Measurements from ENCODE around the gene ZNF846.
"Not testable (repeated sequence)": the region's sequence is repeated elsewhere in the genome, so short reads cannot be mapped to it uniquely, and the experiment has no call there.

Gene ZNF846

DNA sequence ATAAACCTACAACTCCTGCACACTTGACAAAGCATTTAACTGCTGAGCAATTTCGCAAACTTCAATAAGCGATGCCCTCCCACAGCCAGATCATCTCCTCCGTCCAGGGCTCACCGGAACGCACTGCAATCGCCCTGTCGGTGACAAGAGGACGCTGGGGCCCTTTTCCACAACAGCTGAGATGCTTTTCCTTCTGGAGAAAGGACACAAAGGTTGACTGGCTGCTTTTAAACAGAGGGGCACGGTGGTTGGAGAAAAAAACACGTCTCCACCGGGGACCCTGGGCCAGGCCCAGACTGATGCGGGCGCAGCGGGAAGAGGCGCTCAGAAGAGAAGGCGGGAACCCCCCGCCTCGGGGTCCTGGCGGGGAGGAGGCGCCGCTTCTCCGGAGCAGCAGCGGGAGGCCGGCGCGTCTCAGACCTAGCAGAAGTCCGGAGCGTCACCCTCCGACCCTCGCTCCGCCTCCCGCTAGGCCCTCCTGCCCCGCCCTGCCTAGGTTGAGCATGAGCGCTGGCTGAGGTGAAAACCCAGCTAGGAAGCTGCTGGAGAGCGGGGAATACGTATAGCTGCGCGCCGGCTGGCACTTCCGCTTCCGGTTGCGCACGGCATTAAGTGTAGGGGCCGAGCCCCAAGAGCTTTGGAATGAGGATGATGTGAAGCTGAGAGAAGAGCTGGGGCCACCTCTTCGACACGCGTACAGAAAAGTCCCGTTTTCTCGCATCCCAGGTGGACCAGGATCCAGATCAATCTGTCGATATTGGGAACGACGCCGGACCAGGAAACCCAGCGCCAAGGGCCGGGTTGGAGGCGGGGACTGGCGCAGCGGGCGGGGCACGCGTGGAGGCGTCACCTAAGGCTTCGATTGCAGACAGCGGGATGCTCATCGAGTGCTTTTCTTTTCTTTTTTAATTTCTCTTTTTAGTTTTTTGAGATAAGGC, at the start of gene ZNF846:
TSS of gene ZNF846 (minus strand) at position 564 of the 938 bp plus-strand sequence. CDS start 3,788 bp downstream, outside the sequence.
- peak; percentile 86 to 92 for DNase-seq (ENCODE audit: low read depth in 1 of 2, low spot score in 1 of 2)

DNA sequence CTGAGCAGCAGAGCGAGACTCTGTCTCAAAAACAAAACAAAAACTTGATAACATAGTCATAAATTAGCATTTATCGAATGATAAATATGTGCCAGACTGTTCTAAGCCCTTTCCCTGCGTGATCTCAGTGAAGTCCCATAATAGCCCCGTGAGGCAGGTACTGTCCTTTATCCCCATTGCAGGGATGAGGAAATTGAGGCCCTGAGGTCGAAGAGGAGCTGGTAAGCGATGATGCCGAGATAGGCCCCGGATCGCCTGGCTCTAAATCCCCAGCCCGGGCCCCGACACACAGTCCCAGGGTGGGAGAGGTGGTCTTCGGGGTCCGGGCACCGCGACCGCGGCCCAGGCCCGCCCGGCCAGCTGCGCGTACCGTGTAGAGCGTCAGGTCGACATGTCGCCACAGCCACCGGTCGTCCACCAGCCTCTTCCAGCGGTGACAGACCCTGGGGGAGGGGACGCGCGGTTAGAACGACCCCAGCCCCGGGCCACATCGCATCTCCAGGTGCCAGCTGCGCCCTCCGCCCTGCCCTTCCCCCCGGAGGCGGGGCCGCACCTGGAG, 49.7 kb upstream of the ZNF846 start:
- DNase-seq (ENCODE audit: low read depth in 1 of 2, low spot score in 1 of 2), result no peak

DNA sequence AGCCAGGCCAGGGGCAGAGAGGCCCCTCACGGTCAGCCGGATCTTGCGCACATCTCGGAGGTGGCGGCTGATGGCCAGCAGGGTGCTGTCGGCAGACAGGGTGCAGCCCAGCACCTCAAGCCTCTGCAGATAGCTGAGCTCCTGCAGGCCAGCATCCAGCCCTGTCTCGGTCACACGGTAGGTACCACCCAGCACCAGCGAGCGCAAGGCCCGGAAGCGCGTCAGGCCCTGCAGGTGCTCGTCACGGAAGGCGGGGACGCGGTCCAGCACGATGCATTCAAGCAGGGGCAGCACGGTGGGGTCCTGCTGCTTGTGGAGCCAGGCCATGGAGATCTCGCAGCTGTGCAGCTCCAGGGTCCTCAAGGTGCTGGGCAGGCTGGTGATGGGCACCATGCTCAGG, 42.6 kb upstream of the ZNF846 start:
- no peak for DNase-seq (ENCODE audit: low read depth in 1 of 2, low spot score in 1 of 2)

DNA sequence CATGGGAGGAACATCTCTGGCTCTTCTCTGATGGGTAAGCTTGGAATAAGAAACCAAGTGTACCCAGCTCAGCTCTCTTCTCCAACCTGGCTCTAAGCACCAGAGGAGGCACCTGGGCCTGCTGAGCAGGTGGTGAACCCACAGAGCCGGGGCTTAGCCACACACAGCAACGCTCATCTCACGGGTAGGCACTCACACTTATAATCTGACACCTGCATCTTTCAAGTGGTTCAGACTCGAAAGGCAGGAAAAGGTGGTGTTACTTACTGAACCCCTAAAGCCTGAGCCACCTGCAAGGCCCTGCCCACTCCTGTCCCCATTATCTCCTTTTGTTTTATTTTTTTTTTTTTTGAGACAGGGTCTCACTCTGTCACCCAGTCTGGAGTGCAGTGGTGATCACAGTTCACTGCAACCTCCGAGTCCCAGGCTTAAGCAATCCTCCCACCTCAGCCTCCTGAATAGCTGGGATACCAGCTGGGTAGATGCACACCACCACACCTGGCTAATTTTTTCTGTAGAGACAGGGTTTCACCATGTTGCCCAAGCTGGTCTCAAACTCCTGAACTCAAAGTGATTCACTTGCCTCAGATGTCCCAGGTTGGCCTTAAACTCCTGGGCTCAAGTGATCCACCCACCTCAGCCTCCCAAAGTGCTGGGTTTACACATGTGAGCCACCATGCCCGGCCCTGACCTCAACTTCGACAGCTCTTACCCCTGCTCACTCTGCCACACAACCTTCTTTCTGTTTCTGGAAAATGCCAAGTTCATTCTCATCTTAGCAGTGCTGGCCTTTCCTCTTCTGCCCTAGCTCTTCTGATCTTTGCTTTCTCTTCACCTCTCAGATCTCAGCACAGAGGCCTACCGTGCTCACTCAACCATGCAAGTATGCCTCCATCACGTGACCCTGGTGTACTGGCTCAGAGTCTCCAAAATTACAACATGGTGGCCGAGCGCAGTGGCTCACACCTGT, 40.6 kb upstream of the ZNF846 start:
- no peak for DNase-seq (ENCODE audit: low read depth in 1 of 2, low spot score in 1 of 2)

DNA sequence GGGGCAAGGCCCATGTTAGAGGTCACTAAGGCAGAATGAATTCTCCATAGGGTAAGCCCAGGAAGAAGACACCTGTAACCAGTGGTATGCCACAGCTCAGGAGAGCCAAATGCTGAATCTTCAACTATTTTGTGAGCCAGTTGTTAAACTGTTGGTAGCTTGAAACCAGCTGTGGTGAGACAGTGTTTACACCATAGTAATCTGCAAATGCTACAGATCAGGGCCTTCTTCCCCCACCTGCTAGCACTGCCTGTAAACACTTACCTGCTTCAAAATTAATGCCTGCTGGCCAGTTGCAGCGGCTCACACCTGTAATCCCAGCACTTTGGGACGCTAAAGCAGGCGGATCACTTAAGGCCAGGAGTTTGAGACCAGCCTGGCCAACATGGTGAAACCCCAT, 38.3 kb upstream of the ZNF846 start:
- no peak for DNase-seq (ENCODE audit: low read depth in 1 of 2, low spot score in 1 of 2)

DNA sequence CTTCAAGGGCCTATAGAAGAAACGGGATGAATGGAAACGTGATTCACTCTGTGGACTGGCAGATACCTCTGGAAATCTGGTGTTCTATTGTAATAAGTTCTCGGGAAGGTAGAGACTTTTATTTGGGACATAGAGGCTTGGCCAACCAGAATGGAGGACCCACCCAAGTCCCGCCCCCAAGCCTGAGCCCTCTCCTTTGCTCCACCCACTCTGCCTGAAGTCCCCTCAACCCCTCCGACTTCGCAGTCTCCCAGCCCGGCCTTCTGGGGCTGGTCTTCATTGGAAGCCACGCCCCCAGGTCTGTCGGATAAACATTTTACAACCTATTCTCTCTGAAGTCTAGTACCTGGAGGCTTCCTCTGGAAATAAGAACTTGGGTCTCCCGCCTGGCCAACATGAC, 33.4 kb upstream of the ZNF846 start:
- no peak for DNase-seq (ENCODE audit: low read depth in 1 of 2, low spot score in 1 of 2)

DNA sequence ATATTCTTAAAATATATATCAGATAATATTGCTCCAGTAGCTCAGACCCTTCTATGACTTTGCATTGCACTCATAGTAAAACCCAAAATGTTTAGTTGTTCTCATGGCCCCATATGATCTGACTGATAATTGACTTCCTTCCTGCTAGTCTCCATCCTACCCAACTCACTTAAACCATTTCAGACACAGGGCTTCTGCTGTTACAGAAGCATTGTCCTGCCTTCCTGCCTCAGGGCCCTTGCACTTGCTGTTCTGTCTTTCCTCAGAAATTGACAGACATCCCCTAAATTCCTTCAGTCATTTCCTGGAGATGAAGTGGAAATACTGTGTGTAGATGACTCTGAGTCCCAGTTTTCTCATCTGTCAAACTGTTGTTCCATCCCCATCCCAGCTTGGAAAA, 30.6 kb upstream of the ZNF846 start:
- DNase-seq (ENCODE audit: low read depth in 1 of 2, low spot score in 1 of 2), result no peak

DNA sequence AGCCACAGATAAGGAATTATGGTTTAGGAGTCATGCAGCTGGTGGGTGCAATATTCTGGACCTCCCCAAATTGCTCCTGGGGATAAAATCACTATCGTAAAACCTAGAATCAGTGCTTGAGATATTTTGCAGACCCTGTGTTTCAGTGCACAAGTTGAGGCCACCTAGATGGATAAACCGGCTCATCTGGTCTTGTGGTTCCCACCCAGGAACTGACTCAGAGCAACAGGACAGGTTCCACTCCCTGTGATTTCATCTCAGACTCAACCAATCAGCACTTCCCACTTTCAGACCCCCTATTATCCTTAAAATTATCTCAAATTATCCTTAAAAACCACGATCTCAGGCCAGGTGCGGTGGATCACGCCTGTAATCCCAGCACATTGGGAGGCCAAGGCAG, 29.3 kb upstream of the ZNF846 start:
- DNase-seq (ENCODE audit: low read depth in 1 of 2, low spot score in 1 of 2), result no peak

DNA sequence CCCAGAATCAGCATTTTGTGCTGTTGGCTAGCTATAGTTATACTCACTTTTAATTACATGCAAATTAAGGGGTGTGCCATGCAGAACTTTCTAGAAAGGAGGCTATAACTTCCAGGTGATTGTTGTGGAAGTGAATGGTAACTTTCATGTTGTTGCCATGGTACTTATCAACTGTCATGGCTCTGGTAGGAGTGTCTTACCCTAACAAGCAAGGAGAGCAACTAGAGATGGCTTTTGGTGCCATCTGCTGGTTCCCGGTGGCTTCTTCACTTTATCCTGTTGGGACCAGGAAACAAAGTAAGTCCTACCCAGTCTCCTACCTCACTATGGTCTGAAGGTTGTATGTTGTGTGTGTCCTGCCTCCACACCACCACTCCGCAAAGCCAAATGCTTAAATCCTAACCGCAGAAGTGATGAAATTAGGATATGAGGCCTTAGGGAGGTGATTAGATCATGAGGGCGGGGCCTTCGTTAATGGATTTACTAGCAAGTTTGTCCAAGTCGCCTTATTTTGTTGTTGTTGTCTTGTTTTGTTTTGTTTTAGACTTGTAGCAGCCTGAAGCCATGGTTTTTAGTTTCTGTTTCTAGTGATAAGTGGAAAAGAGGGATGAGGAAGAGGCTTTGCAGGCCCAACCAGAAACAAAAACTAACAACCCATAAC, 27.7 kb upstream of the ZNF846 start:
- peak; percentile 55 to 81 for DNase-seq (ENCODE audit: low read depth in 1 of 2, low spot score in 1 of 2)

DNA sequence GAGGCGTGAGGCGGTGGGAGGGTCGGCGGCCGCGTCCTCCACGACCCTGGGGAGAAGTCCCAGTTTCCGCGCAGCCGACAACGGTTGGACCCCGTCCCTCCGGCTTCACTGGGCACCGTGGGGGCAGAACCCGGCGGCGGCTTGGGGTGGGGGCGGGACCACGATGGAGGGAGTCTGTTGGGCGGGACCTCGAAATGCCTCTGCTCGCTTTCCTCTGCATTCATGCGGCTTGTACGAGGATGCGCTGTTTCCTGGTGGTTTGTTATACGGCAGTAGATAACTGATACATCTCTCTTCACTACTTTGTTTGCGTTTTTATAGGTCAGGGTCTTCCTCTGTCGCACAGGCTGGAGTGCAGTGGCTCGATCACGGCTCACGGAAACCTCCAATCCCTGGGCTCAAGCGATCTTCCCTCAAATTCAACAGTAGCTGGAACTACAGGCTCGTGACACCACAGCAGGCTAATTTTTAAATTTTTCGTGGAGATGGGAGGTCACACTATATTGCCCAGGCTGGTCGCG, 24.6 kb upstream of the ZNF846 start:
- peak in 1 of 2 donors; percentile 33 for DNase-seq (ENCODE audit: low read depth in 1 of 2, low spot score in 1 of 2)

DNA sequence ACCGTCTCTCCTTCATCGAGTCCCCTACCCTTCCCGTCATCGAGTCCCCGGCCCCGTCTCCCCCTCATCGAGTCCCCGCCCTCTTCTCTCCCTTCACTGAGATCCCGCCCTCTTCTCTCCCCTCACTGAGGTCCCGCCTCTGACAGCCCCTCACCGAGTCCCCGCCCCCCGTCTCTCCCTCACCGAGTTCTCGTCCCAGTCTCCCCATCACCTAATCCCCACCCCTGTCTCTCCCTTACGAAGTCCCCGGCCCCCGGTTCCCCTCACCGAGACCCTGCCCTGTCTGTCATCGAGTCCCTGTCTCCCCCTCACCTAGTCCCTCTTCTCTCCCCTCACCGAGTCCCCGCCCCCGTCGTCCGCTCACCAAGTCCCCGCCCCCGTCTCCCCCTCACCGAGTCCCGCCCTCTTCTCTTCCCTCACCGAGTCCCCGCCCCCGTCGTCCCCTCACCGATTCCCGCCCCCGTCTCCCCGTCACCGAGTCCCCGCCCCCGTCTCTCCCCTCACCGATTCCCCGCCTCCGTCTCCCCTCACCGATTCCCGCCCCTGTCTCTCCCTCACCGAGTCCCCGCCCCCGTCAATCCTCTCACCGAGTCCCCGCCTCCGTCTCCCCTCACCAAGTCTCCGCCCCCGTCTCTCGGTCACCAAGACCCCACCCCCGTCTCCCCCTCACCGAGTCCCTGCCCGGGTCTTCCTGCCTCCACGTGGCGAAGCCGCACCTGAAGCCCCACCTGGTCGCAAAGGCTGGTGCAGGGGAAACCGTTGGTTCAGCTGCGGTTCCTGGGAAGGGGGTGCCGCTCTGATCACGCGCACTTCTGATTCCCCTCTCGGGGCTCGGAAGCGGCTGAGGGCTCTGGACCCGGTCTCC, 23.9 kb upstream of the ZNF846 start:
- peak; percentile 76 to 89 for DNase-seq (ENCODE audit: low read depth in 1 of 2, low spot score in 1 of 2)

DNA sequence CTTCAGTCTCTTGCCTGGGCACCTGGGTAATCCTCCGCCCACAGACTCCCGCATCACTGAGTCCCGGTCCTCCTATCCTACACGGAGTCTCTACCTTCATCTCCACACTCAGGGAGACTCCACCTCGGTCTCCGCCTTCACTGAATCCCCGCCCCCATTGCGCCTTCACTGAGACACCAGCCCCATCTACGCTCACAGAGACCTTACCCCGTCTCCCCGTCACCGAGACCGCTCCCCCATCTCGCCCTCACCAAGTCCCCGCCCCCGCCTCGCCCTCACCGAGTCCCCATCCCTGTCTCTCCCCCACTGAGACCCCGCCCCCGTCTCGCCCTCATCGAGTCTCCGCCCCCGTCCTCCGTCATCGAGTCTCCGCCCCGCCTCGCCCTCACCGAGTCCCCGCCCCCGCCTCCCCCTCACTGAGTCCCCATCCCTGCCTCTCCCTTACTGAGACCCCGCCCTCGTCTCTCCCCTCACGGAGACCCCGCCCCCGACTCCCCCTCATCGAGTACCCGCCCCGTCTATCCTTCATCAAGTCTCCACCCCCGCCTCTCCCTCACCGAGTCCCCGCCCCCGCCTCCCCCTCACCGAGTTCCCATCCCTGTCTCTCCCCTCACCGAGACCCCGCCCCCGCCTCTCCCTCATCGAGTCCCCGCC, 23.1 kb upstream of the ZNF846 start:
- DNase-seq (ENCODE audit: low read depth in 1 of 2, low spot score in 1 of 2), result peak; percentile 78 to 88

DNA sequence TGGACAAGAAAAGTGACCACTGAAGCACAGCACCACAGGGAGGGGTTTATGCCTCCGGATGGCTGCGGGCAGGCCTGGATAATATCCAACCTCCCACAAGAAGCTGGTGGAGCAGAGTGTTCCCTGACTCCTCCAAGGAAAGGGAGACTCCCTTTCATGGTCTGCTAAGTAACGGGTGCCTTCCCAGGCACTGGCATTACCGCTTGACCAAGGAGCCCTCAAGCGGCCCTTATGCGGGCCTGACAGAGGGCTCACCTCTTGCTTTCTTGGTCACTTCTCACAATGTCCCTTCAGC, 22.5 kb upstream of the ZNF846 start:
- not testable (repeated sequence) for DNase-seq (ENCODE audit: low read depth in 1 of 2, low spot score in 1 of 2)

DNA sequence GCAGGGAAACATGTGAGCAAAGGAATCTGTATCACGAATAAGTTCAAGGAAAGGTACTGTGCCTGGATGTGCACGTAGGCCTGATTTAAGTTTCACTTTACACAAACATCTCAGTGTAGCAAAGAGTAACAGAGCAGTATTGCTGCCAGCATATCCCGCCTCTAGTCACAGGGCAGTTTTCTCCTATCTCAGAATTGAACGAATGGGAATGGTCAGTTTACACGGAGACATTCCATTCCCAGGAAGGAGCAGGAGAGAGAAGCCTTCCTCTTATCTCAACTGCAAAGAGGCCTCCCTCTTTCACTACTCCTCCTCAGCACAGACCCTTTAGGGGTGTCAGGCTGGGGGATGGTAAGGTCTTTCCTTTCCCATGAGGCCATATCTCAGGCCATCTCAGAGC, 21.0 kb upstream of the ZNF846 start:
- not testable (repeated sequence) for DNase-seq (ENCODE audit: low read depth in 1 of 2, low spot score in 1 of 2)

DNA sequence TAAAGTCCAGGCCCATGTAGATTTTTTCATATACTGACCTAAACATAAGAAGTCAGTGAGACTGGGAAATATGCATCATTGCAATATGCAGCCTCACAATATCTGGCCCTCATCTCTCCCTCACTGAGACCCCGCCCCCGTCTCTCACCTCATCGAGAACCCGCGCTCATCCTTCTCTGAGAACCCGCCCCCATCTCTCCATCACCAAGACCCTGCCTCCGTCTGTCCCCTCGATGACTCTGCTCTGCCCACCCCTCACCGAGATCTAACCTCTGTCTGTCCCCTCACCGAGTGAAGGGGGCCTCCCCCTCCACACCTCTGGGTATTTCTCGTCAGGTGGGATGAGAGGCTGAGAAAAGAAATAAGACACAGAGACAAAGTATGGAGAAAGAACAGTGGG, 20.5 kb upstream of the ZNF846 start:
- no peak for DNase-seq (ENCODE audit: low read depth in 1 of 2, low spot score in 1 of 2)

DNA sequence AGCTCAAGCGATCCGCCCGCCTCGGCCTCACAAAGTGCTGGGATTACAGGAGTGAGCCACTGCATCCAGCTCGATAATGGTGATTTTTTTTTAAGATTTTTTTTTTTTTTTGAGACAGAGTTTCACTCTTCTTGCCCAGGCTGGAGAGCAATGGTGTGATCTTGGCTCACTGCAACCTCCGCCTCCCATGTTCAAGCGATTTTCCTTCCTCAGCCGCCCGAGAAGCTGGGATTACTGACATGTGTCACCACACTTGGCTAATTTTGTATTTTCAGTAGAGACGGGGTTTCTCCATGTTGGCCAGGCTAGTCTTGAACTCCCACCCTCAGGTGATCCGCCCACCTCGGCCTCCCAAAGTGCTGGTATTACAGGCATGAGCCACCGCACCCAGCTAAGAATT, 20.1 kb upstream of the ZNF846 start:
- DNase-seq (ENCODE audit: low read depth in 1 of 2, low spot score in 1 of 2), result not testable (repeated sequence)

DNA sequence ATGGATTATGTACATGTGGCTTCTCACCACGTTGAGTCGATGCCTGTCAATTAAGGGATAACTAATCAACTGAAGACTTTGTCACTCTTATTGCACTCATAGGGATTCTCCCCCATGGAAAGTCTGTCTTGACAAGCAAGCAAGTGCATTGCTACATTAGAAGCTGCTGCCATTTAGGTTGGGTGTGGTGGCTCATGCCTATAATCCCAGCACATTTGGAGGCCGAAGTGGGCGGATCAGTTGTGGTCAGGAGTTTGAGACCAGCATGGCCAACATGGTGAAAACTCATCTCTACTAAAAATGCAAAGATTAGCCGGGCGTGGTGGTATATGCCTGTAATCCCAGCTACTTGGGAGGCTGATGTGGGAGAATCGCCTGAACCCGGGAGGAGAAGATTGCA, 18.3 kb upstream of the ZNF846 start:
- DNase-seq (ENCODE audit: low read depth in 1 of 2, low spot score in 1 of 2), result no peak

DNA sequence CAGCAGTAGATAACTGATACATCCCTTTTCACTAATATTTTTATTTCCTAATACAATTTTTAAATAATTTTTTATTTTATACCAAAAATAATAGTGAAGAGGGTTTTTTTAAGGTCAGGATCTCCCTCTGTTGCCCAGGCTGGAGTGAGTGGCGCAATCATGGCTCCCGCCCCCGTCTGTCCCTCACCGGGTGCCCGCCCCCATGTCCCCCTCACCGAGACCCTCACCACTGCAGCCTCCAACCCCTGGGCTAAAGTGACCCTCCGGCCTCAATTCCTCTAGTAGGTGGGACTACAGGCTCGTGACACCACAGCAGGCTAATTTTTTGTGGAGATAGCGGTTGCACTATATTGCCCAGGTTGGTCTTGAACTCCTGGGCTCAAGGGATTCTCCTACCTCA, 17.8 kb upstream of the ZNF846 start:
- no peak for DNase-seq (ENCODE audit: low read depth in 1 of 2, low spot score in 1 of 2)
